ENCODE data around the gene CUEDC2.

GRCh38 chr10:102396317-102396650 is 36.1 kb downstream of the CUEDC2 start:
- TF ChIP-seq CTCF (IDR thresholded peaks at IDR 0.05; ENCODE audit: low read depth, low read length) = no peak
- no peak for TF ChIP-seq EZH2phosphoT487 (IDR thresholded peaks at IDR 0.05; ENCODE audit: low read depth)

Data from OCI-LY3 (cell line).